Motor neuron (in vitro differentiated cells): ENCODE measurements around the gene RIBC2. TPM values are rescaled to one million over a fixed set of nuclear protein-coding genes. Genes with fewer than 3 reads are reported as not detected.
A peak's percentile ranks its signal among the peaks of the same experiment; 100 is the strongest.

Experiments used
- ATAC-seq, 8 experiments: fragments of 200-7000 bp; cut with Tn5 transposase; replicated peaks in 6 of 8; 2 replicates each; pipeline ENCODE4 v1.8.0; 2021; ENCODE audit warnings: mild to moderate bottlenecking in 8 of 8, moderate library complexity in 8 of 8
- H3K27ac ChIP-seq, 2 donors: fragments of 250-450 bp; sonication (Bioruptor Pico); 2 replicates each; pipeline ENCODE4 v1.9.0; 2021; ENCODE audit warnings: antibody characterized with exemption in 2 of 2, mild to moderate bottlenecking in 2 of 2, moderate library complexity in 1 of 2
- H3K4me1 ChIP-seq, 2 donors: fragments of 250-450 bp; sonication (Bioruptor Pico); replicated peaks in 1 of 2; 2 replicates each; pipeline ENCODE4 v1.6.1; 2021; ENCODE audit warnings: antibody characterized with exemption in 2 of 2, mild to moderate bottlenecking in 2 of 2, moderate library complexity in 1 of 2
- H3K4me3 ChIP-seq, 5 donors: fragments of 250-450 bp; sonication (Bioruptor Pico); 2 replicates each; pipeline ENCODE4 v1.9.0; 2021; ENCODE audit warnings: antibody characterized with exemption in 5 of 5, mild to moderate bottlenecking in 5 of 5, moderate library complexity in 4 of 5
- WGBS, 10 experiments: fragments of 450-650 bp; shearing (Covaris generic); methylation state at CpG; one replicate each; pipeline ENCODE4 v1.0.0; 2022; 5-methylcytosine and 5-hydroxymethylcytosine counted together
- in situ Hi-C, 9 experiments: fragments of 400-800 bp; cut with MboI; loops; one replicate each; pipeline ENCODE4 v1.15.0; 2021; ENCODE audit warnings: low sequenced_read_pairs in 9 of 9, low pct_unique_long_range_greater_than_20kb in 2 of 9; ENCODE audit not compliant: unreplicated experiment in 9 of 9
- total RNA-seq, 8 experiments: library from RNA; unstranded; fragments of 300-600 nt; gene quantifications; 2 replicates each; pipeline versions ENCODE4 v1.2.3 to v1.2.4, GENCODE V29; 2022

Gene RIBC2
- total RNA-seq, 8 experiments from 2014 or later, result 0.43 to 2.9 (median 0.92) TPM; not detected in 1

- WGBS, 10 experiments, result 25 to 100% (median 71%) methylated on average over 1 to 3 of the region's 3 CpGs; no CpG with 5 or more reads in 1 of the 10 experiments
- H3K27ac ChIP-seq, result no peak overlapping the region
- H3K4me1 ChIP-seq, result no peaks in the 10 kb centered on the region
- ATAC-seq, result no peak
- in situ Hi-C loops, result no loop called here
- no peak overlapping the region for H3K4me3 ChIP-seq
Observed at GRCh38 chr22:45472426-45472825, 58.9 kb downstream of the RIBC2 start.

- Histone ChIP-seq H3K4me1 (no peaks in the 10 kb centered on the region), H3K27ac (no peak overlapping the region), H3K4me3 (no peak overlapping the region)
- in situ Hi-C loops, result no loop called here
- 68 to 100% (median 77%) methylated on average over 3 to 6 of the region's 6 CpGs for WGBS, 10 experiments
- ATAC-seq, result no peak
Observed at GRCh38 chr22:45473626-45474237, 60.2 kb downstream of the RIBC2 start.

- Histone ChIP-seq H3K4me1 (no peaks in the 10 kb centered on the region), H3K27ac (no peak overlapping the region), H3K4me3 (no peak overlapping the region)
- WGBS, 10 experiments, result 40 to 100% (median 60%) methylated on average over 1 to 4 of the region's 8 CpGs; no CpG with 5 or more reads in 5 of the 10 experiments
- no peak for ATAC-seq
- in situ Hi-C loops, result no loop called here
Observed at GRCh38 chr22:45475063-45475747, 61.7 kb downstream of the RIBC2 start.

- H3K4me3 ChIP-seq, result no peak overlapping the region
- ATAC-seq, result peak in 1 of 8 experiments; percentile 19
- H3K27ac ChIP-seq, result no peak overlapping the region
- no peaks in the 10 kb centered on the region for H3K4me1 ChIP-seq
- WGBS, 10 experiments, result 31 to 90% (median 80%) methylated on average over 2 to 6 of the region's 15 CpGs; no CpG with 5 or more reads in 4 of the 10 experiments
- in situ Hi-C loops, result no loop called here
Observed at GRCh38 chr22:45475851-45476514, 62.5 kb downstream of the RIBC2 start.

- 34 to 100% (median 82%) methylated on average over 1 to 6 of the region's 6 CpGs; no CpG with 5 or more reads in 2 of the 10 experiments for WGBS, 10 experiments
- H3K4me3 ChIP-seq, result no peak overlapping the region
- no peak for ATAC-seq
- no peaks in the 10 kb centered on the region for H3K4me1 ChIP-seq
- in situ Hi-C loops, result no loop called here
- no peak overlapping the region for H3K27ac ChIP-seq
Observed at GRCh38 chr22:45476814-45477213, 63.3 kb downstream of the RIBC2 start.

GRCh38 chr22:45477366-45478107 lies 64.0 kb downstream of the RIBC2 start:
- ATAC-seq, result no peak
- no peak overlapping the region for H3K4me3 ChIP-seq
- no peaks in the 10 kb centered on the region for H3K4me1 ChIP-seq
- in situ Hi-C loops, result no loop called here
- 59 to 100% (median 83%) methylated on average over 1 to 6 of the region's 7 CpGs; no CpG with 5 or more reads in 2 of the 10 experiments for WGBS, 10 experiments
- no peak overlapping the region for H3K27ac ChIP-seq

GRCh38 chr22:45478108-45478771 lies 64.7 kb downstream of the RIBC2 start:
- 17 to 91% (median 72%) methylated on average over 2 to 11 of the region's 11 CpGs; no CpG with 5 or more reads in 2 of the 10 experiments for WGBS, 10 experiments
- Histone ChIP-seq H3K4me1 (no peaks in the 10 kb centered on the region), H3K4me3 (no peak overlapping the region), H3K27ac (no peak overlapping the region)
- ATAC-seq, result peak in 1 of 8 experiments; percentile 87
- in situ Hi-C loops, result no loop called here

GRCh38 chr22:45480717-45481116 lies 67.2 kb downstream of the RIBC2 start:
- Histone ChIP-seq H3K27ac (no peak overlapping the region), H3K4me1 (no peaks in the 10 kb centered on the region), H3K4me3 (no peak overlapping the region)
- in situ Hi-C loops, result no loop called here
- 55 to 92% (median 79%) methylated on average over 2 of the region's 3 CpGs; no CpG with 5 or more reads in 6 of the 10 experiments for WGBS, 10 experiments
- ATAC-seq, result no peak

- 48 to 90% (median 72%) methylated on average over 2 to 5 of the region's 5 CpGs; no CpG with 5 or more reads in 1 of the 10 experiments for WGBS, 10 experiments
- in situ Hi-C loops, result no loop called here
- no peak overlapping the region for H3K27ac ChIP-seq
- no peak overlapping the region for H3K4me3 ChIP-seq
- no peak for ATAC-seq
- no peaks in the 10 kb centered on the region for H3K4me1 ChIP-seq
Observed at GRCh38 chr22:45481661-45482060, 68.2 kb downstream of the RIBC2 start.

Other genes starting within 250 kb of the RIBC2 start
- 10 to 100 TPM; 19.5 to 55.9 (median 29.1) TPM for gene NUP50, start 249.8 kb upstream of the RIBC2 start, total RNA-seq
- gene KIAA0930, start 172.8 kb upstream of the RIBC2 start, total RNA-seq, result 10 to 100 TPM; 16.1 to 48.8 (median 21.6) TPM
- not detected for gene UPK3A, start 128.7 kb upstream of the RIBC2 start, total RNA-seq
- gene FAM118A, start 103.8 kb upstream of the RIBC2 start, total RNA-seq, result 100 to 1,000 TPM in 1 of 8 experiments, 10 to 100 TPM in 7; 11.3 to 131 (median 16.0) TPM
- gene SMC1B, start 94 bp upstream of the RIBC2 start, total RNA-seq, result under 1 TPM in 7 of 8 experiments, not detected in 1; 0.05 to 0.21 (median 0.09) TPM
- gene FBLN1, start 89.2 kb downstream of the RIBC2 start, total RNA-seq, result 10 to 100 TPM in 3 of 8 experiments, 1 to 10 TPM in 5; 1.2 to 67.4 (median 4.5) TPM